Measurements from ENCODE around the gene CLASP1.
"Not testable (repeated sequence)": the region's sequence is repeated elsewhere in the genome, so short reads cannot be mapped to it uniquely, and the experiment has no call there.

CLASP1 gene

GRCh38 chr2:121694398-121695170, 45.3 kb upstream of the CLASP1 start:
- no peaks in the 10 kb centered on the region for H3K9me3 ChIP-seq
- no peaks in the 10 kb centered on the region for H3K27me3 ChIP-seq
- no peak for DNase-seq
- peak overlapping the region; percentile 24 to 25 for H3K27ac ChIP-seq
- intact Hi-C loops (cut with DNase I; ENCODE audit: low total_unique reads), result no loop called here
- TF ChIP-seq CTCF (IDR thresholded peaks at IDR 0.05), result no peak
- H3K4me1 ChIP-seq, result peaks cover 0 to 20% (median 14%) of the 10 kb centered on the region in 4 donors
- no peak overlapping the region for H3K4me3 ChIP-seq
- no peaks in the 10 kb centered on the region for H3K36me3 ChIP-seq

GRCh38 chr2:121690572-121690971, 41.3 kb upstream of the CLASP1 start:
- H3K36me3 ChIP-seq; intact Hi-C loops (cut with DNase I; ENCODE audit: low total_unique reads); H3K9me3 ChIP-seq; H3K27ac ChIP-seq; DNase-seq; H3K27me3 ChIP-seq; H3K4me3 ChIP-seq: not testable (repeated sequence)
- H3K4me1 ChIP-seq, result peaks cover 0 to 17% (median 13%) of the 10 kb centered on the region in 4 donors

GRCh38 chr2:121690095-121690494, 40.8 kb upstream of the CLASP1 start:
- Histone ChIP-seq H3K9me3 (no peaks in the 10 kb centered on the region), H3K27me3 (no peaks in the 10 kb centered on the region), H3K36me3 (no peaks in the 10 kb centered on the region), H3K4me1 (peaks cover 0 to 21% (median 12%) of the 10 kb centered on the region in 4 donors), H3K4me3 (no peak overlapping the region), H3K27ac (no peak overlapping the region)
- TF ChIP-seq CTCF (IDR thresholded peaks at IDR 0.05), result no peak
- no peak for DNase-seq
- intact Hi-C loops (cut with DNase I; ENCODE audit: low total_unique reads), result no loop called here

GRCh38 chr2:121689356-121689755, 40.1 kb upstream of the CLASP1 start:
- no peak overlapping the region for H3K27ac ChIP-seq
- no peaks in the 10 kb centered on the region for H3K36me3 ChIP-seq
- TF ChIP-seq CTCF (IDR thresholded peaks at IDR 0.05), result no peak
- H3K27me3 ChIP-seq, result no peaks in the 10 kb centered on the region
- DNase-seq, result no peak
- no peak overlapping the region for H3K4me3 ChIP-seq
- peaks cover 0 to 14% (median 6%) of the 10 kb centered on the region in 4 donors for H3K4me1 ChIP-seq
- no peaks in the 10 kb centered on the region for H3K9me3 ChIP-seq
- intact Hi-C loops (cut with DNase I; ENCODE audit: low total_unique reads), result no loop called here

- no peak for TF ChIP-seq CTCF (IDR thresholded peaks at IDR 0.05)
- H3K27me3 ChIP-seq, result no peaks in the 10 kb centered on the region
- H3K4me1 ChIP-seq, result peaks cover 0 to 8% (median under 1%) of the 10 kb centered on the region in 4 donors
- H3K4me3 ChIP-seq, result no peak overlapping the region
- H3K27ac ChIP-seq, result no peak overlapping the region
- H3K9me3 ChIP-seq, result peaks cover 0 to 3% (median 0%) of the 10 kb centered on the region in 3 donors
- no peaks in the 10 kb centered on the region for H3K36me3 ChIP-seq
- intact Hi-C loops (cut with DNase I; ENCODE audit: low total_unique reads), result no loop called here
- no peak for DNase-seq
Observed at GRCh38 chr2:121688820-121689219, 39.6 kb upstream of the CLASP1 start.

DNA sequence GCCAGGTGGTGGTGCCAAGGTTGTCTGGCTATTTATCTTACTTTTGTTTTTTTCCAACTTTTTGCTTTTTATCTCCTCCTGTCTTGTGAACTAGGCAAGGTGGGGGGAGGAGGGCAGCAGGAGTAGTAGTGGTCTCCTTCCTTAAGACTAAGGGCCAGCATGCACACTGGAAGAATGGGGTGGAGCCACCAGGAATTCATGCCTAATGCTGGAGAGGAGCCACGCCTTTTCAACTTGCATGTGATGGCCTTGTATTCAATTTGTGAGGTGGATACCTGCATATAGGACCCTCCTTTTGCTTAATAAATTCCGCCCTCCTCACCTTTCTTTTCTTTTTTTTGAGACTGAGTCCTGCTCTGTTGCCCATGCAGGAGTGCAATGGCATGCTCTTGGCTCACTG, 37.6 kb upstream of the CLASP1 start:
- H3K4me3 ChIP-seq, result no peak overlapping the region
- peaks cover 8 to 22% (median 18%) of the 10 kb centered on the region in 3 donors for H3K9me3 ChIP-seq
- no peak overlapping the region for H3K27ac ChIP-seq
- H3K4me1 ChIP-seq, result peaks cover 0 to 7% (median 0%) of the 10 kb centered on the region in 4 donors
- intact Hi-C loops (cut with DNase I; ENCODE audit: low total_unique reads), result no loop called here
- H3K27me3 ChIP-seq, result no peaks in the 10 kb centered on the region
- H3K36me3 ChIP-seq, result peaks cover 0 to 8% (median 3%) of the 10 kb centered on the region in 3 donors
- TF ChIP-seq CTCF (IDR thresholded peaks at IDR 0.05), result no peak
- no peak for DNase-seq
